GM12892 (cell line): ENCODE data around the gene BCL2L11.

Source experiments
- POLR2A ChIP-seq: IDR thresholded peaks from 2 replicates; pipeline ENCODE4 v1.6.1; 2011; ENCODE audit warnings: low read depth, low read length, control low read depth
- POLR2AphosphoS5 ChIP-seq: IDR thresholded peaks from 2 replicates; pipeline ENCODE4 v1.6.1; 2011; ENCODE audit warnings: low read depth, low read length, control low read depth
- TAF1 ChIP-seq: IDR thresholded peaks from 2 replicates; pipeline ENCODE4 v1.6.1; 2011; ENCODE audit warnings: low read depth, mild to moderate bottlenecking, control low read depth, low read length, borderline replicate concordance

GRCh38 chr2:111143107-111143842, 22.6 kb downstream of the BCL2L11 start:
- TF ChIP-seq TAF1, result no peak
- no peak for TF ChIP-seq POLR2A
- TF ChIP-seq POLR2AphosphoS5, result no peak
